GM19351 (cell line): ENCODE measurements around the gene MAP2K2.

Source experiments
- ATAC-seq: cut with Tn5 transposase; IDR thresholded peaks from one replicate; pipeline ENCODE4 v1.9.1; 2021; ENCODE audit warnings: mild to moderate bottlenecking, moderate library complexity; ENCODE audit not compliant: unreplicated experiment

MAP2K2 gene

GRCh38 chr19:4062419-4063368 lies 61.2 kb downstream of the MAP2K2 start:
- ATAC-seq, result no peak

- ATAC-seq, result no peak
These were observed 62.1 kb downstream of the MAP2K2 start for GRCh38 chr19:4061683-4062418.

DNA sequence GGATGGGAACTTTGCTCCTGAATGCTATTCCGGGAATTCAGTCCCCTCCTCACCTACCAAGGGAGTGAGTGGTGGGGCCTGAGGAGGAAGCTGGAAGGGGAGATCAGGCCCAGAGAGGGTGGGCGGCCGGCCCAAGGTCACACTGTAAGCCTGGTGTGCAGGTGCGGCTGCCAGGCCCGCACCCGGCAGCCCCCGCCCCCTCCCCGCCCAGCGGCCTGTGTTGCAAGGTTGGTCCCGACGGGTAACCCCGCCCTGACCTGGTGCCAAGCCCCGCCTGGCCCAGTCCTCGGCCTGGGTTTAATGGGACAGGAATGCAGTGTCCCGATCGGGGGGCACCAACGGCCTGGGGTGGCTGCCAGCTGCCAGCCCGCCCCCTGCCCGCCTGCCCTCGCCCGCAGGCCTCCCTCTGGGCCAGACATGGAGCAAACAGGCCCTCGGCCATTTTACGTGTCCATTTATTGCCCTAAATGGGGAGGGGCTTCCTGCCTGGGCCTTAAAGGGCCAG lies 62.7 kb downstream of the MAP2K2 start:
- ATAC-seq, result no peak

GRCh38 chr19:4060621-4061177 lies 63.2 kb downstream of the MAP2K2 start:
- no peak for ATAC-seq

DNA sequence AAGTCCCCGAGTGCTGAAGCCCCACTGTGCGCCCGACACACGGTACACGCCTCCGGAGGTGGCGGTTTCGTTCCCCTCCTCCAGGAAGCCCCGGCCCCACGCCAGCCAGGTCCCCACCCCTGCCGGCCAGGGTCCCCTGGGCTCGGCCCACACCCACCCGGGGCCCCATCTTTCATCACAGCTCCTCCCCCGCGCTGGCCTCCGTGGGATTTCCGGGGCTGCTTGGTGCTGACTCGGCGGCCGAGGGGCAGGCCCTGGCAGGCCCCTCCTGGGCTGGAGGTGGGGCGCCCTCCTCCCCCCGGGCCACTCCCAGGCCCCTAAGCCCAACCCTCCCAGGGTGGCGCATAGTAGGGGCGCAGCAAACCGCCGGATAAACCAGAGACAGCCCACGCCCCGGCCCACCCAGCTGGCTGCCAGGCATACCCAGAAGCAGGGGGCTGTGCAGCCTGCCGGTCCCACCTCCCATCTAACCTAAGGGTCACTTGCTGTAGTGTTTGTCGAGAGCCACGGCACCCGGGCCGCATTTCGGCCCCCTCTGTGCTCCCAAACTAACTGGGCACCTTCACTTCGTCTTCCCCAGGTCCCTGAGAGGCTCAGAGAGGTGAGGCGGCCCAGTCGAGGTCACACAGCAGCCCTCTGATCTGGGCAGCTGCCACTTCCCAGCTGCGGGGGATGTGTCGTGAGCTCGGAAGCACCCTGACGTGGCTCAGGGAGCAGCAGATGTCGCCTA lies 63.9 kb downstream of the MAP2K2 start:
- ATAC-seq, result peak; percentile 41

- no peak for ATAC-seq
These were observed 64.5 kb downstream of the MAP2K2 start for GRCh38 chr19:4059453-4059871.

GRCh38 chr19:4058693-4059452 lies 65.0 kb downstream of the MAP2K2 start:
- no peak for ATAC-seq

DNA sequence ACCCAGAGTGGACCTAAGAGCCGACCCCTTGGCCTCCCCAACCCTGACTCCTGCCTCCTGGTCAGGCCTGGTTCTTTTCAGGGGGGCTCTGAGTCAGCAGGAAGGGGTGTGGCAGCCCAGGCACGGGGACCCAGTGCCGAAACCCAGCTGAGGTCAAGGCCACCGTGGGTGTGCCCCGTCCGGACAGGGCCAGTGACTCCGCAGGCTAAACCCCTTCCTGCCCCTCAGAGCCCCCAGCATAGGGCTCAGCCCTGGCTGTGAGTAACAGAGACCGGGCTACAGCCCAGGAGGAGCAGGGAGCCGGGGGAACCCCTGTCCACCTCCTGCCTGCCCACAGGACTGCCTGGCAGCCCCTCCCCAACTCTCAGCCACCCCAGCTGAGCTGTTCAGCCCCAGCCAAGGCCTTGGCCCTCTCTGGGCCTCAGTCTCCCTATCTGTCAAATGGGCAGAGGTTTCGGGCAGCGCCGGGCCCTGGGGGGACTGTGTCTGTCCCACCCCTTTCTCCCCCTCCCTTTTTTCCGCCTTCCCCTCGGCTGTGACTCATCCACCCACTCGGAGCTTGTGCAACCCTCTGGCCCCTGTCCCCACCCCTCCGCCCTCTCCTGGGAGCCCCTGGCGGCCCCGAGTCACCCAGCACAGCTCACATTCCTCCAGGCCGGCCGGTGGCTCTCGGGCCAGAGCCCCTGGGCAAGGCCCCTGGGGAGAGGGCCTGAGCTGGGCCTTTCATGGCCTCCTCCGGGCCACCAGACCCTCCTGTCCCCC lies 65.8 kb downstream of the MAP2K2 start:
- no peak for ATAC-seq

DNA sequence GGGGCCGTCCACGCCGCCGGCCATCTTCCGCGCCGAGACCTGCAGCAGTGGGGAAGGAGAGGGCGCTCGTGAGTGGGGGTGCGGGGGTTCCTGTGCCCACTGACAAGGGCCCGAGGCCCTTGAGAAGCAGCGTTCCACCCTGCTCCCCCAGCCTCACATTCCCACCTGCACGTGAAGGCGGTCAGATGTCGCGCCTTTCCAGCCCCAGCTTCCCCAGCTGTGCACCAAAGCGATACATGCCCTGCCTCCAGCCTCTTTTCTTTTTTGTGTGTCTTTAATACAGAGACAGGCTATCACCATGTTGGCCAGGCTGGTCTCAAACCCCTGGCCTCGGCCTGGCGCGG lies 68.7 kb downstream of the MAP2K2 start:
- ATAC-seq, result no peak

DNA sequence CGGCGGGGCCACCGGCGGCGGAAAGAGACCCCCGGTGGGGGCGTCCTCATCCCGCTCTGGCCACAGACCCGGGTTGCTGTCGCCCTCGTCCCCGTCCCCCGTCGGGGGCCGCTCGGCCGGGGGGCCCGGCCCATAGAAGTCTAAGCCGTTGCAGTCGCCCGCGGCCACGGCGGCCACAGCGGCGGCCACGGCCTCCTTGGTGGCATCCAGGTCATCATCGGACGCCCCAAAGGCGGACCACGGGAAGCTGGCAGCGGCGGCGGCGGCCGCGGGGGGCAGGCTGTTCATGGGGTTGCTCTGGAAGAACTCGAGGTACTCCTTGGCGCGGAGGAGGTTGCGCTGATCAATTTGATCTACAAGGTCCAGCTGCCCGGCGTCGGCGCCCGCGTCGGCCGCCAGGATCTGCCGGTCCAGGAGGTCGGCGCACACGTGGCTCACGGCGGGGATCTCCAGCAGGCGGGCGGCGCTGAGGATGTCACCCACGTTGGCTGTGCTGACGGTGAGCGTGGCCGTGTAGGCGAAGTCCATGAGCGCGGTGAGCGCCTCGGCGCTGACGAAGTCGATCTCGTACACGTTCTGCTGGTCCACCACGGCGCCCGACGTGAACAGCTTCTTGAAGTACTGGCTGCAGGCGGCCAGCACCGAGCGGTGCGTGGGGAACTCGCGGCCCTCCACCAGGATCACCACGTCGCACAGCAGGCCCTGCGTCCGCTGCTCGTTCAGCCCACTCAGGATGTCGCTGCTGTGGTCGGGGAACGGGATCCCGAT lies 69.3 kb downstream of the MAP2K2 start:
- no peak for ATAC-seq

DNA sequence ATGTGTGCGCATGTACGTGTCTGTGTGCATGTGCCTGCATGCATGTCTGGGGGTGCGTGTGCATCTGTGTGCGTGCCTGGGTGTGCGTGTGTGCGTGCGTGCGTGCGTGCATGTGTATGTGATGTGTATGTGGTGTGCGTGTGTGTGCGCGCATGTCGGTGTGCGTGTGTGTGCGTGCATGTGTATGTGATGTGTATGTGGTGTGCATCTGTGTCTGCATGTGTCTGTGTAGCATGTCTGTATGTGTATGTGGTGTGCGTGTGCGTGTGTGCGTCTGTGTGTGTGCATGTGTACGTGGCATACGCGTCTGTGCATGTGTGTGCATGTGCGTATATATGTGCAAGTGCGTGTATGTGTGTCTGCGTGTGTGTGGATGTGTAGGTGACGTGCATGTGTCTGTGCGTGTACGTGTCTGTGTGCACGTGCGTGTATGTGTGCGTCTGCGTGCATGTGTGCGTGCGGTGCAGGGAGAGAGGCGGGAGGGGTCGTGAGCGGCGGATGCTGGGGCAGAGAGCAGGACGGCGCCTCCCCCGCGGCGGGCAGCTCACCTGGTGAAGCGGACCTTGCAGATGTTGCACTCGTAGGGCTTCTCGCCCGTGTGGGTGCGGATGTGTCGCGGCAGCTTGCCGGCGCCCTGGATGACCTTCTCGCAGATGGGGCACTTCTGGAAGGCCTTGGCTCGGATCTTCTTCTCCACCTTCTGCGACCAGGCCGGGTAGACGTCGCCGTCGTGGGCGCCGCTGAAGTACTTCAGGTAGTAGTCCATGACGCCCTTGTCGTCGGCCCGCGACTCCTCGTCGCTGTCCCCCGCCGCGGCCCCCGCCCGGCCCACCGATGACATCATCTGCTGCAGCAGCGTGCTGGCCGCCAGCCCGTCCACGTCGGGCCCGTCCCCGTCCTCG lies 70.2 kb downstream of the MAP2K2 start:
- no peak for ATAC-seq

- ATAC-seq, result no peak
These were observed 70.9 kb downstream of the MAP2K2 start for GRCh38 chr19:4052993-4053422.

- ATAC-seq, result no peak
These were observed 71.6 kb downstream of the MAP2K2 start for GRCh38 chr19:4052114-4052992.

GRCh38 chr19:4051175-4052101 lies 72.5 kb downstream of the MAP2K2 start:
- ATAC-seq, result no peak

GRCh38 chr19:4049432-4049831 lies 74.5 kb downstream of the MAP2K2 start:
- no peak for ATAC-seq
